ENCODE results near the gene EEFSEC.
A peak's percentile ranks its signal among the peaks of the same experiment; 100 is the strongest.

Gene EEFSEC

GRCh38 chr3:128328546-128329458 is 175.5 kb downstream of the EEFSEC start:
- H3K4me3 Mint-ChIP-seq: no peak overlapping the region
- H3K27ac Mint-ChIP-seq: no peak overlapping the region

GRCh38 chr3:128329491-128330213 is 176.4 kb downstream of the EEFSEC start:
- Mint-ChIP-seq H3K4me1 (peaks cover 10% of the 10 kb centered on the region), H3K27me3 (ENCODE audit: low read depth) (peaks cover 4% of the 10 kb centered on the region), H3K36me3 (ENCODE audit: low read depth) (no peaks in the 10 kb centered on the region), H3K27ac (peak overlapping the region in 2 of 3 experiments; percentile 32 to 41), H3K9me3 (no peaks in the 10 kb centered on the region), H3K4me3 (no peak overlapping the region)
- TF ChIP-seq CTCF (IDR thresholded peaks at IDR 0.05; ENCODE audit: unreplicated experiment in 3 of 3): no peak

More at GRCh38 chr3:128328546-128329458, 175.5 kb downstream of the EEFSEC start:
- Mint-ChIP-seq H3K4me1 (peaks cover 15% of the 10 kb centered on the region), H3K27me3 (ENCODE audit: low read depth) (peaks cover 4% of the 10 kb centered on the region), H3K9me3 (no peaks in the 10 kb centered on the region), H3K36me3 (ENCODE audit: low read depth) (no peaks in the 10 kb centered on the region)
- no peak for TF ChIP-seq CTCF (IDR thresholded peaks at IDR 0.05; ENCODE audit: unreplicated experiment in 3 of 3)

GRCh38 chr3:128330214-128330842 is 177.0 kb downstream of the EEFSEC start:
- H3K4me3 Mint-ChIP-seq: no peak overlapping the region
- no peak for TF ChIP-seq CTCF (IDR thresholded peaks at IDR 0.05; ENCODE audit: unreplicated experiment in 3 of 3)
- H3K4me1 Mint-ChIP-seq: peaks cover 14% of the 10 kb centered on the region
- H3K36me3 Mint-ChIP-seq (ENCODE audit: low read depth): no peaks in the 10 kb centered on the region
- no peaks in the 10 kb centered on the region for H3K9me3 Mint-ChIP-seq
- H3K27me3 Mint-ChIP-seq (ENCODE audit: low read depth): peaks cover 4% of the 10 kb centered on the region
- peak overlapping the region in 2 of 3 experiments; percentile 32 to 41 for H3K27ac Mint-ChIP-seq

GRCh38 chr3:128334086-128334645 is 180.9 kb downstream of the EEFSEC start:
- no peak overlapping the region for H3K27ac Mint-ChIP-seq
- H3K9me3 Mint-ChIP-seq: no peaks in the 10 kb centered on the region
- H3K36me3 Mint-ChIP-seq (ENCODE audit: low read depth): no peaks in the 10 kb centered on the region
- peaks cover 5% of the 10 kb centered on the region for H3K27me3 Mint-ChIP-seq (ENCODE audit: low read depth)
- TF ChIP-seq CTCF (IDR thresholded peaks at IDR 0.05; ENCODE audit: unreplicated experiment in 3 of 3): no peak
- no peak overlapping the region for H3K4me3 Mint-ChIP-seq
- H3K4me1 Mint-ChIP-seq: peaks cover 46% of the 10 kb centered on the region

GRCh38 chr3:128334766-128335165 is 181.5 kb downstream of the EEFSEC start:
- Mint-ChIP-seq H3K36me3 (ENCODE audit: low read depth) (peaks cover 3% of the 10 kb centered on the region), H3K9me3 (no peaks in the 10 kb centered on the region), H3K27ac (no peak overlapping the region), H3K4me1 (peaks cover 52% of the 10 kb centered on the region), H3K27me3 (ENCODE audit: low read depth) (peaks cover 5% of the 10 kb centered on the region), H3K4me3 (no peak overlapping the region)
- TF ChIP-seq CTCF (IDR thresholded peaks at IDR 0.05; ENCODE audit: unreplicated experiment in 3 of 3): no peak

Data from nephron (organoid).